ENCODE measurements around the gene TRIM49C. TPM values are rescaled to one million over a fixed set of nuclear protein-coding genes. Genes with fewer than 3 reads are reported as not detected.
"Not testable (repeated sequence)": the region's sequence is repeated elsewhere in the genome, so short reads cannot be mapped to it uniquely, and the experiment has no call there.

TRIM49C gene, protein sequence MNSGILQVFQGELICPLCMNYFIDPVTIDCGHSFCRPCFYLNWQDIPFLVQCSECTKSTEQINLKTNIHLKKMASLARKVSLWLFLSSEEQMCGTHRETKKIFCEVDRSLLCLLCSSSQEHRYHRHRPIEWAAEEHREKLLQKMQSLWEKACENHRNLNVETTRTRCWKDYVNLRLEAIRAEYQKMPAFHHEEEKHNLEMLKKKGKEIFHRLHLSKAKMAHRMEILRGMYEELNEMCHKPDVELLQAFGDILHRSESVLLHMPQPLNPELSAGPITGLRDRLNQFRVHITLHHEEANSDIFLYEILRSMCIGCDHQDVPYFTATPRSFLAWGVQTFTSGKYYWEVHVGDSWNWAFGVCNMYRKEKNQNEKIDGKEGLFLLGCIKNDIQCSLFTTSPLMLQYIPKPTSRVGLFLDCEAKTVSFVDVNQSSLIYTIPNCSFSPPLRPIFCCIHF
- not detected for total RNA-seq

DNA sequence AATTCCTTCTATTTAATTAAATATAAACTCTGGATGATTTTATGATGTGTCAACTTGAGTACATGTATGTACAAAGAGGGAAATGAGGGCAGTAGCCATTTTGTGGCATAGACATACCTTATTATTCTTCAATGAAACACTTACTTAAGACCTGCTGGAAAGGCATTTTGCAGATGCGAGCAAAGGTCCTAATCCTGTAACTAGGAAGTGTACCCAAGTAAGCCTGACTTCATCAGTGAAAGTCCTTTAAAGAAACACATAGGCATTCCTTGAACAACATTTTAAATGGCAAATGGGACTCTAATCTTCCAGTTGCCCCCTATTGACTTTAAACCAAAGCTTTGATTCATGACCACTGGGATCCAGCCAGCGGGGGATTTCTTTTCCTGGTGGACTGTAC, at the start of gene TRIM49C:
TSS of gene TRIM49C (plus strand) at position 301 of the 400 bp plus-strand sequence. CDS start 4,106 bp downstream, outside the sequence.
- TF ChIP-seq, protein P1, sequence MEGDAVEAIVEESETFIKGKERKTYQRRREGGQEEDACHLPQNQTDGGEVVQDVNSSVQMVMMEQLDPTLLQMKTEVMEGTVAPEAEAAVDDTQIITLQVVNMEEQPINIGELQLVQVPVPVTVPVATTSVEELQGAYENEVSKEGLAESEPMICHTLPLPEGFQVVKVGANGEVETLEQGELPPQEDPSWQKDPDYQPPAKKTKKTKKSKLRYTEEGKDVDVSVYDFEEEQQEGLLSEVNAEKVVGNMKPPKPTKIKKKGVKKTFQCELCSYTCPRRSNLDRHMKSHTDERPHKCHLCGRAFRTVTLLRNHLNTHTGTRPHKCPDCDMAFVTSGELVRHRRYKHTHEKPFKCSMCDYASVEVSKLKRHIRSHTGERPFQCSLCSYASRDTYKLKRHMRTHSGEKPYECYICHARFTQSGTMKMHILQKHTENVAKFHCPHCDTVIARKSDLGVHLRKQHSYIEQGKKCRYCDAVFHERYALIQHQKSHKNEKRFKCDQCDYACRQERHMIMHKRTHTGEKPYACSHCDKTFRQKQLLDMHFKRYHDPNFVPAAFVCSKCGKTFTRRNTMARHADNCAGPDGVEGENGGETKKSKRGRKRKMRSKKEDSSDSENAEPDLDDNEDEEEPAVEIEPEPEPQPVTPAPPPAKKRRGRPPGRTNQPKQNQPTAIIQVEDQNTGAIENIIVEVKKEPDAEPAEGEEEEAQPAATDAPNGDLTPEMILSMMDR (IDR thresholded peaks at IDR 0.05; ENCODE audit: low read depth) = not testable (repeated sequence)

DNA sequence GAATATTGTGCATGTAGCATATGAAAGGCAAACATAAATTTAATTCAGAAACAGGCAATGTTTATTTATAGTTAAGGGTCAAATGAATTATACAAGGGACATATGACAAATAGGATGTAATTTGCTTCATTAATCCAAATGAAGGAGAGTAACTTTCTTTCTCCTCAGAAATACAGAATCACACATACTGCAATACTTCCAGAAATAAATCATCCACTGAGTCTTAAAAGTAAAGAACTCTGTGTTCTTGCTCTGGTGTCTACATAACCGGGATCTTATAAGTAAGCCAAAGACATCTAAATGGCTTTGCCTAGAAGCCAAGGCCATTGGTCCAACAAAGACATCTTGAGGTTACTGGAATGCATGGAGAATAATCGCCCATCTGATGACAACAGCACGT, 54.7 kb downstream of the TRIM49C start, which contains the start of gene UBTFL1:
TSS of gene UBTFL1 (plus strand) at position 301 of the 400 bp plus-strand sequence. CDS start at position 301, 0 bp downstream.
- TF ChIP-seq, protein P1 (IDR thresholded peaks at IDR 0.05; ENCODE audit: low read depth) = not testable (repeated sequence)

Small RNA genes within 50 kb of the gene (small RNA-seq; reads per million reads assigned to genes)
- gene AP000827.1 = not detected

Other genes starting within 250 kb of the TRIM49C start
- not detected for gene TRIM49, start 222.5 kb upstream of the TRIM49C start, total RNA-seq
- not detected for gene TRIM64B, start 152.6 kb upstream of the TRIM49C start, total RNA-seq
- not detected for gene TRIM49D1, start 108.9 kb upstream of the TRIM49C start, total RNA-seq
- gene TRIM49D2, start 107.0 kb upstream of the TRIM49C start, total RNA-seq = not detected
- not detected for gene TRIM64, start 65.1 kb upstream of the TRIM49C start, total RNA-seq
- gene UBTFL1, start 54.8 kb downstream of the TRIM49C start, total RNA-seq = not detected
- 10 to 100 TPM in 1 of 4 donors, 1 to 10 TPM in 3; 3.2 to 17.4 (median 7.7) TPM for gene NAALAD2, start 103.6 kb downstream of the TRIM49C start, total RNA-seq
- 10 to 100 TPM; 38.1 to 94.7 (median 45.1) TPM for gene CHORDC1, start 191.9 kb downstream of the TRIM49C start, total RNA-seq